Renal pelvis (tissue), 4 donors: ENCODE measurements around the gene MAGEA9. TPM values are rescaled to one million over a fixed set of nuclear protein-coding genes. Genes with fewer than 3 reads are reported as not detected.
"Not testable (repeated sequence)": the region's sequence is repeated elsewhere in the genome, so short reads cannot be mapped to it uniquely, and the experiment has no call there.

Experiments used
- DNase-seq: peaks from one replicate; pipeline ENCODE4 v3.0.0-alpha.2; 2013
- polyA plus RNA-seq, 3 donors: library from polyadenylated mRNA; unstranded; fragments of 120-200 nt; gene quantifications; one replicate each; pipeline ENCODE4 v1.2.1, GENCODE V29; 2013; ENCODE audit not compliant: insufficient read length in 3 of 3

MAGEA9 gene
- polyA plus RNA-seq, 3 donors = not detected

DNA sequence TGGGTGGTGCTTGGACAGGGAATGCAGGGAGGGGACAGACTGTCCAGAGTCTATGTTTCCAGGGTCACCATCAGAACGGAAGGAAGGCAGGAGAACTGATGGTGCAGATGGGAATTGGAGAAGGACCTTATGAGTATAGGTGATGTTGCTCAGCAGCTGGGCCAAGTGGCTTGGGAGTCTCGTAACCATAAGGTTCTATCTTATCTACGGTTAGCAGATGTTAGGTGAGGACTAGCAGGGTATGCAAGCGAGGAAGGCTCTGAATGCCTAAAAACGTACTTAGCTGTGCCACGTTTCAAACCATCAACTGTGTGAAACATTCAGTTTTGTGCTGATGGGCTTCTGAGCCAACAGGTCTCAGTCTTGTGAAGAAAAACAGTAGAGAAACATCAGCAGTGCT is 22.4 kb downstream of the MAGEA9 start:
- no peak for DNase-seq

DNA sequence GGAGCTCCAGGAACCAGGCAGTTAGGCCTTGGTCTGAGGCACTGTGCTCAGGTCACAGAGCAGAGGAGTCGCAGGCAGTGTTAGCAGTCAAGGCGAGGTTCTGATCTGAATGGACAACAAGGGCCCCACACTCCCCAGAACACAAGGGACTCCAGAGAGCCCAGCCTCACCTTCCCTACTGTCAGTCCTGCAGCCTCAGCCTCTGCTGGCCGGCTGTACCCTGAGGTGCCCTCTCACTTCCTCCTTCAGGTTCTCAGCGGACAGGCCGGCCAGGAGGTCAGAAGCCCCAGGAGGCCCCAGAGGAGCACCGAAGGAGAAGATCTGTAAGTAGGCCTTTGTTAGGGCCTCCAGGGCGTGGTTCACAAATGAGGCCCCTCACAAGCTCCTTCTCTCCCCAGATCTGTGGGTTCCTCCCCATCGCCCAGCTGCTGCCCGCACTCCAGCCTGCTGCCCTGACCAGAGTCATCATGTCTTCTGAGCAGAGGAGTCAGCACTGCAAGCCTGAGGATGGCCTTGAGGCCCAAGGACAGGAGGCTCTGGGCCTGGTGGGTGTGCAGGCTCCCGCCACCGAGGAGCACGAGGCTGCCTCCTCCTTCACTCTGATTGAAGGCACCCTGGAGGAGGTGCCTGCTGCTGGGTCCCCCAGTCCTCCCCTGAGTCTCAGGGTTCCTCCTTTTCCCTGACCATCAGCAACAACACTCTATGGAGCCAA is 26.2 kb downstream of the MAGEA9 start:
- no peak for DNase-seq

DNA sequence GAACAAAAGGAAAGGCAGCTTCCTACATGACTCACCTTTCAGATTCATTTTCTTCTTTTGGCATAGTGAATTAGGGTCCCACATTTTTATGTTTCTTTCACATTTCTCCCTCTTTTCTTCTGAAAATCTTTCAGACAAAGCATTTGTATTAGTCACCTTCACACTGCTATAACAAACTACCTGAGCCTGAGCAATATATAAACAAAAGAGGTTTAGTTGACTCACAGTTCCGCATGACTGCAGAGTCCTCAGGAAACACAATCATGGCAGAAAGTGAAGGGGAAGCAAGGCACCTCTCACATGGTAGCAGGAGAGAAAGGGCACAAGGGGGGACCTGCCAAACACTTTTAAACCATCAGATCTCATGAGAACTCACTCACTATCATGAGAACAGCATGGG is 36.9 kb downstream of the MAGEA9 start:
- DNase-seq = no peak

DNA sequence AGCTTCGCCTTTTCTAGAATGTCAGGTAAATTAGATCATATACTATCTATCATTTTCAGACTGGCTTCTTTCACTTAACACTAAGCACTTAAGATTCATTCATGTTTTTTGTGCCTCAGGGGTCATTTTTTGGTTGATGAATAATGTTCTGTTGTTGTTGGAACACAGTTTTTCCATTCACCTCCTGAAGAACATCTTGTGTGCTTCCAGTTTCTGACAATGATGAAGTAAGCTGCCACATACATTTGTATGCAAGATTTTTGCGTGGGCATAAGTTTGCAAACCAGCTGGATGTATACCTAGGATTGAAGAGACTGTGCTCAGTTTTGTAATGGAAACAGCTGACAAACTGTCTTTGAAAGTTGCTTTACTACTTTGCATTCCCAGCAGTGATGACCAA is 37.6 kb downstream of the MAGEA9 start:
- DNase-seq = no peak

DNA sequence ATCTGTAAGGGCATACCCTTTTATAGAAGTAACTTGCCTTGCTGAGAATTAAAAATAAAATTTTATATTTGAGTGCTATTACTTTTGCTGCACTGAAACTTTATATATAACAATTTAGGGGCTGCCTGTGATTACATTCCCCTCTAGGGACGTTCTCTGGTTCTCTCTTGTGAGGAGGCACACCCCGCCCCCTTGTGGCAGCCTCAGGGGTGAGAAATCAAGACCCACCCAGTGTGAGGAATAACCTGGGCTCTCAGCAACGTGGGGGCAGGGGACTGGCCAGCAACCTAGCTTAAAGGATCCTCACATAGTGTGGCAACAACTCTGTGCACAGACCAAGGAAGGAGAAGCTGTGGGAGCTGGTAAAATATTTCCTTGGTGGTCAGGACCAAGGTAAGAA is 43.7 kb downstream of the MAGEA9 start:
- DNase-seq = peak; percentile 8

DNA sequence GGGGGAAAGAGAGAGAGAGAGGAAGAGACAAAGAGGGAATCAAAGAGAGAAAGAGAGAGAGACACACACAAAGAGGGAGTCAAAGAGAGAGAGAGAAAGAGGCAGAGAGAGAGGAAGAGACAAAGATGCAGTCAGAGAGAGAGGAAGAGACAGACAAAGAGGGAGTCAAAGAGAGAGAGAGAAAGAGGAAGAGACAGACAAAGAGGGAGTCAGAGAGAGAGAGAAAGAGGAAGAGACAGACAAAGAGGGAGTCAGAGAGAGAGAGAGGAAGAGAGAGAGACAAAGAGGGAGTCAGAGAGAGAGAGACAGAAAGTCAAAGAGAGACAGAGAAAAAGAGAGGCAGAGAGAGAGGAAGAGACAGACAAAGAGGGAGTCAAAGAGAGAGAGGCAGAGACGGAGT is 45.5 kb downstream of the MAGEA9 start:
- no peak for DNase-seq

DNA sequence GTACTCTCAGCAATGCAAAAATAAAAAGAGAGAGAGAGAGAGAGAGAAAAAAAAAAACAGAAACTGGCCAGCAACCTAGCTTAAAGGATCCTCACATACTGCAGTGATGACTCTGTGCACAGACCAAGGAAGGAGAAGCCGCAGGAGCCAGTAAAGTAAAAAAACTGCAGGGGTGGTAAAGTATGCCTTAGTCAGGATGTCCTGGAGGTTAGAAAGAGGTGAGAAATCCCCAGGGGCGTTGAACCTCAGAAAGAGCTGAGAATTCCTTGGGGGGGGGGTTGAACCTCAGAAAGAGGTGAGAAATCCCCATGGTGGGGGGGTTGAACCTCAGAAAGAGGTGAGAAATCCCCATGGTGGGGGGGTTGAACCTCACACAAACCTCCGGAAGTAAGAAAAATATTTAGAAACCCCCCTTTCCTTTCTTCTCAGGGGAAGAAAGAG is 48.0 kb downstream of the MAGEA9 start:
- DNase-seq = no peak

DNA sequence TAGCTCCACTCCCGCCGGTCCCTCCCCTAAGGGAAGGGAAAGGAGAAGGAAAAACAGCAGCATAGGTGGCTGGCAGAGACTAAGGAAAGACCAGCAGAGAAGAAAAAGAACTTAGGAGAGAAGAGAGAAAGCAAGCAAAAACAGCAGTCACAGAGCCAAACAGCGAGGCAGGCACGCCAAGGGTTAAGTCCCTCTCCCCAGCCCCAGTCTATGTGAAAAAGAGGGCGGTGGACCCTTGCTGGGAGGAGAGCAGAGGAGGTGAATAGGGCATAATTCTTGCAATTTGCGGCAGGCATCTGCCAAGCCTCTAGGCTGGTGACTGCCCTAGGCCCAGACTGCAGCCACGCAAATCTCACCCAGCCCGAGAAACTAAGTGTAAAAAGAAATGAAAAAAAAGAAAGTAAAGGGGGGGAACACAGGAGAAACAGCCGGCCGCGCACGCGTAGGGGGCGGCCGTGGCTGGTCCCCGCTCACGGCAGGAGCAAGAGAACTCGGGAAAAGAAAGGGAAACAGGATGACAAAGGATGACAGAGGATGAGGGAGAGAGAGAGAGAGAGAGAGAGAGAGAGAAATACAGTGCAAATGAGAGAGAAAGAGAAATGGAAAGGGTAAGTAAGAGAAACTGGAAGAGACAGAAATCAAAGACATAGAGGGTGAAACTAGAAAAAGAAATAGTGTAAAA is 48.6 kb downstream of the MAGEA9 start:
- DNase-seq = peak; percentile 15

DNA sequence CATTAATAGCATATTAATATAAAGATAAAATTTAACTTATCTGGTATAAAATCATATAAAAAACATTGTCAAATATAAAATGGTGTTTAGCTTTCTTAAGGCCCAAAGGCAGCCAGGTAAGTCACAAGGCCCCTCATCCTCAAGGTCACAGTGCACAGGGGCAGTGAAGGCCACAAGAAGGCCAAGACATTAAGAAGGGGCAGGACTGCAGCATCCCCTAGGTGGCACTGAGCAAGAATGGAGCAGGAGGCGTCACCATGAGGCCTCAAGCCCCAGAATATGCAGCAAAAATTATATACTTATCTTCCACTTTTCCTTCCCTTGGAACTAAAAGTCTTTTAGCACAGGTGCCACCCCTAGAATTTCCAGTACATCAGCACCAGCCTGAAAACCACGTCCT is 49.7 kb downstream of the MAGEA9 start:
- DNase-seq = no peak

DNA sequence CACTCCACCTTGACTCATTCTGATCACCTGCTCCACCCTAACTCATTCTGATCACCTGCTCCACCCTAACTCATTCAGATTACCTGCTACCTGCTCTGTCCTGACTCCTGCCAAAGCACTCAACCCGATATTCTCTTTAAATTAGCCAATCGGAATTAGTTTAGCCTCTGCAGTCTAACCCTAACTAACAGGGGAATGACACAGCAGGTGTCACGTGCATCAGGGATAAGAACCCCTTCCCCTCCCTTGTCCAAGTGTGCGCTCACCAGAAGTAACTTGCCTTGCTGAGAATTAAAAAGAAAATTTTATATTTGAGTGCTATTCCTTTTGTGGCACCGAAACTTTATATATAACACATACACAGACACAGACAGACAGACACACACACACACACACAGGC is 55.0 kb downstream of the MAGEA9 start:
- not testable (repeated sequence) for DNase-seq

DNA sequence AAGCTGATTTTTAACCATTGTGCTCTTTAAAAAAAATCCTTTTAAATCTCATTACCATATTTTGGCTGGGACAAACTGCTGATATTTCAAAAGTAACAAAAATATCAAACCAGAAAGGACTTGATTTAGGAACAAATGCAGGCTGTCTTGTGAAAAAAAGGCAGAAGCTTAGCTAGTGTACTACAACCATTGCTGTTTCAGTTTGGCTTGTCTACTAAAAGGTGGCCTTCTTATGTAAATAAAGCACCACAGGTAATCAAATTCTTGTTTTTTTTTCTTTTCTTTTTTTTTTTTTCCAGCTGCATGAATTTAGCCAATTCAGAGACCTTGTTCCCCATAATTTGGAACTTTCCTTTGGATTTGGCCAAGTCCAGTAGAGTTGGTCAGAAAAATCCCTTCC is 55.4 kb downstream of the MAGEA9 start:
- DNase-seq = no peak

Other genes with a start within 250 kb of the MAGEA9 start
- gene EOLA1, start 240.9 kb upstream of the MAGEA9 start, polyA plus RNA-seq = 10 to 100 TPM; 18.9 to 23.3 (median 21.8) TPM
- under 1 TPM in 1 of 3 donors, not detected in 2; 0.31 TPM for gene HSFX3, start 232.0 kb upstream of the MAGEA9 start, polyA plus RNA-seq
- not detected for gene MAGEA9B, start 194.5 kb upstream of the MAGEA9 start, polyA plus RNA-seq
- gene HSFX2, start 186.6 kb upstream of the MAGEA9 start, polyA plus RNA-seq = under 1 TPM; 0.16 to 0.24 (median 0.17) TPM
- gene TMEM185A, start 150.1 kb upstream of the MAGEA9 start, polyA plus RNA-seq = 10 to 100 TPM; 39.1 to 47.5 (median 39.5) TPM
- under 1 TPM in 1 of 3 donors, not detected in 2; 0.03 TPM for gene MAGEA11, start 69.9 kb upstream of the MAGEA9 start, polyA plus RNA-seq
- 1 to 10 TPM; 1.8 to 3.7 (median 3.6) TPM for gene HSFX1, start 7.9 kb upstream of the MAGEA9 start, polyA plus RNA-seq
- gene MAGEA8, start 99.3 kb downstream of the MAGEA9 start, polyA plus RNA-seq = under 1 TPM; 0.19 to 0.73 (median 0.29) TPM
- gene HSFX4, start 147.6 kb downstream of the MAGEA9 start, polyA plus RNA-seq = under 1 TPM in 1 of 3 donors, not detected in 2; 0.22 TPM
- 10 to 100 TPM; 31.4 to 31.8 (median 31.6) TPM for gene EOLA2, start 156.6 kb downstream of the MAGEA9 start, polyA plus RNA-seq